Measurements from ENCODE around the gene TMEM204. TPM values are rescaled to one million over a fixed set of nuclear protein-coding genes. Genes with fewer than 3 reads are reported as not detected.

The TMEM204 gene
- total and polyA plus RNA-seq, 8 donors = 2.4 to 9.8 (median 5.0) TPM

DNA sequence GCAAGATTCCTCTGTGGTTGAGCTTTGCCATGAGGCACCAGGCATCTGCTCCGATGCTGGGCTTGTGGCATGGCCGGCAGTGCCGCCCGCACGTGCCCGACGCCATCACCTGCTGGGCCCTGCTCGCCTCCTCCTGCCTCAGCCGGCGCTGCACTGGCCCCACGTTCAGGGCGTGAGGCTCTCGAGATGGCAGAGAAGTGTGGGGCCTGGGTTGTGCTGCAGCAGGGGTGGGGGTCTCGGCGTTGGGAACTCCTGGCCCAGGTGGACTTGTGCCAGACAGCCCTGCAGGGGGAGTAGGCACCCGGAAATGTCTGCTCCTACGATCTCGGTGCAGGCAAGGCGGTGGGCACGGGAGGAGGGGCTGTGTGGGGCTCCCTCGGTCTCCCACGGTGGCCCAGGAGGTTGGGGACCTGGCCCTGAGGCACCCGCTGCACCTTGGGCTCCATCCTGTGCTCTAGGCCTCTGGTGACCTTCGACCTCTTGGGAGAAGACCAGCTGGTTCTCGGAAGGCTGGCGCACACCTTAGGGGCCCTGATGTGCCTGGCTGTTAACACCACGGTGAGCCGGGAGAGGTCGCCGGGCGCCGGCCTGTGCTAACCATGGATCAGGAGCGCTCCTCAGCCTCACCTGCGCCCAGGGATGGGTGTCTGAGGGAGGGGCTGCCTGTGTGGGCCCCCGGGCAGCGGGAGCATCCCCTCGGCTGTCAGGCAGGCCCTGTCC lies 26.8 kb upstream of the TMEM204 start:
- no peaks in the 10 kb centered on the region for H3K4me1 ChIP-seq
- H3K27me3 ChIP-seq = no peaks in the 10 kb centered on the region
- no peak overlapping the region for H3K4me3 ChIP-seq
- TF ChIP-seq, protein P1, sequence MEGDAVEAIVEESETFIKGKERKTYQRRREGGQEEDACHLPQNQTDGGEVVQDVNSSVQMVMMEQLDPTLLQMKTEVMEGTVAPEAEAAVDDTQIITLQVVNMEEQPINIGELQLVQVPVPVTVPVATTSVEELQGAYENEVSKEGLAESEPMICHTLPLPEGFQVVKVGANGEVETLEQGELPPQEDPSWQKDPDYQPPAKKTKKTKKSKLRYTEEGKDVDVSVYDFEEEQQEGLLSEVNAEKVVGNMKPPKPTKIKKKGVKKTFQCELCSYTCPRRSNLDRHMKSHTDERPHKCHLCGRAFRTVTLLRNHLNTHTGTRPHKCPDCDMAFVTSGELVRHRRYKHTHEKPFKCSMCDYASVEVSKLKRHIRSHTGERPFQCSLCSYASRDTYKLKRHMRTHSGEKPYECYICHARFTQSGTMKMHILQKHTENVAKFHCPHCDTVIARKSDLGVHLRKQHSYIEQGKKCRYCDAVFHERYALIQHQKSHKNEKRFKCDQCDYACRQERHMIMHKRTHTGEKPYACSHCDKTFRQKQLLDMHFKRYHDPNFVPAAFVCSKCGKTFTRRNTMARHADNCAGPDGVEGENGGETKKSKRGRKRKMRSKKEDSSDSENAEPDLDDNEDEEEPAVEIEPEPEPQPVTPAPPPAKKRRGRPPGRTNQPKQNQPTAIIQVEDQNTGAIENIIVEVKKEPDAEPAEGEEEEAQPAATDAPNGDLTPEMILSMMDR (IDR thresholded peaks at IDR 0.05) = no peak
- FAIRE-seq (no peak), ATAC-seq (peak in 2 of 4 donors; percentile 42 to 49), DNase-seq (peak in 1 of 6 donors; percentile 10)
- intact Hi-C loops (cut with DNase I) = no loop called here
- no peaks in the 10 kb centered on the region for H3K9me3 ChIP-seq
- 78% methylated on average over 34 to 37 of the region's 37 CpGs for WGBS, 2 donors
- H3K36me3 ChIP-seq = peaks cover 2 to 23% (median 12%) of the 10 kb centered on the region in 3 donors
- H3K27ac ChIP-seq = no peak overlapping the region

DNA sequence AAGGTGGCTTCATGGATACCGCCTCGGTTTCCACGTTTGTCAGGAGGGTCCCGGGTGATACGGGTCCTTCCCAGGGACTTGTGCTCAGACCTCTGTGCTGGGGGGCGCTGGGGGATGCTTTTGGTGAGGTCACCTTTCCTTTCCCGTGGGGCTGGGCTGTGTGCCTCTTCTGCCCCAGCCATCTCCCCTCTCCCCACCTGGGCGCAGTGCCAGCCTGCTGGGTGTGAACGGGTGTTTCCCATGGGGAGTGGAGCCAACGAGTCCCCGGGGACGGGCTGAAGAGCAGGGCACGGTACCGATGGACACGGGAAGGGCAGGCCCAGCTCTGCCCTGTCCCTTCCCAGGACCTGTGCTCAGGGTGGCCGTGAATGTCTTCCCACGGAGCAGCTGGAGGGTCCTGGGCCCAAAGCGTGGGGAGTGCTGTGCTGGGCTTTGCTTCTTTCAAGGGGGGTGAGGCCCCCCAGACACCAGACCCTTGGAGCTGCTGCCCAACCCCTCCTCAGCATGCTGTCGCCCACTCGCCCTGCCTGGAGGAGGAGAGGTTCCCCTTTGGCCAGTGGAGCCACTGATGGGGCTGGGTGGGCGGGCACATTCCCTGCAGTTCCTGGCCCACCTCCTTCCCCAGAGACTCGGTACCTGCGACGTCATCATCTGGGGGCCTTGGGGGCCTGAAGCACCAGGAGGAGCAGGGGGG lies 24.8 kb upstream of the TMEM204 start:
- no peak for FAIRE-seq
- TF ChIP-seq, protein P1 (IDR thresholded peaks at IDR 0.05) = no peak
- WGBS, 2 donors = 83 to 87% methylated on average over 24 of the region's 24 CpGs
- H3K27me3 ChIP-seq = no peaks in the 10 kb centered on the region
- intact Hi-C loops (cut with DNase I) = no loop called here
- no peak for ATAC-seq
- peaks cover 0 to 6% (median 0%) of the 10 kb centered on the region in 3 donors for H3K36me3 ChIP-seq
- no peaks in the 10 kb centered on the region for H3K9me3 ChIP-seq
- DNase-seq = peak in 2 of 6 donors; percentile 55 to 77
- no peak overlapping the region for H3K4me3 ChIP-seq
- no peak overlapping the region for H3K27ac ChIP-seq
- H3K4me1 ChIP-seq = no peaks in the 10 kb centered on the region

DNA sequence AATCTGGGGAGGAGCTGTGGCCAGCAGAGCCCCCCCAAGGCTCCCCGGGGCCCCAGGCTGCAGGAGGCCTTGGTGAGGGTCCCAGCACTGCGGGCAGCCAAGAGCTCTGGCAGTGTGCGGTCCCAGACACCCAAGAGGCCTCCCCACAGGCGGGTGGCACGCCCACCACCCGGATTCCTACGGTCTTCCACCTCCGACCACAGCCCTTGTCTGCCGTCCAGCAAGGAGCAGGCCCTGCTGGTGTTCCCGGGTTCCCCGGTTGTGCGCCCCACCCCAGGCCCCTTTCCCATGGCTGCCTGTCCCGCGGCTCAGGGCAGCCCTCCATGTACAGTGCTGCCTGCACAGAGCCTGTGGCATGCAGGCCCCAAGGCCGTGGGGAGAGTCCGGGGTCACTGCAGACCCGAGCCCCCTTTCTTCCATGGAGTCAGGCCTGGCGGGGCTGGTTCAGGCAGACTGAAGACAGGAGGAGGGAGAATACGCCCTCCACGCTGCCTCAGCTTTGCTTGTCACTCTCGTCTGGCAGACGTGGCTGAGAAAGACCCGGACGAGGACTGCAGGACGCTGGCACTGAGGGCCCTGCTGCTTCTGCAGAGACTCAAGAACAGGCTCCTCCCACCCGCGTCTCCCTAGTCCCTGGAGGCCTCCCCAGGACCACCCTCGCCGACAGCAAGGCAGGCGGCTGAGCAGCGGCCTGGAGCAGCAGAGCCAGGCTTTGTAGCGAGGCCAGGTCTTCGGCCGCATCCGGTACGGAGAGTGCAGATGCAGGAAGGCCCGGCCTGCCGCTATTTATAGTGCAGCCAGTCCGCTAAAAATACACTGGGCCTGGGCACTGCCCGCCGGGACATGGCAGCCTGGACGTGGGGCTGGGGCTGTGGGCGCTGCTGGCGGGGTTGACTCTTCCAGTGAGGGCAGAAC lies 23.9 kb upstream of the TMEM204 start:
- Histone ChIP-seq H3K4me1 (no peaks in the 10 kb centered on the region), H3K27ac (no peak overlapping the region), H3K27me3 (no peaks in the 10 kb centered on the region), H3K9me3 (no peaks in the 10 kb centered on the region), H3K36me3 (peaks cover 0 to 6% (median 0%) of the 10 kb centered on the region in 3 donors), H3K4me3 (no peak overlapping the region)
- no peak for FAIRE-seq
- peak in 2 of 6 donors; percentile 40 to 71 for DNase-seq
- ATAC-seq = no peak
- 85 to 87% methylated on average over 43 to 44 of the region's 44 CpGs for WGBS, 2 donors
- intact Hi-C loops (cut with DNase I) = no loop called here
- TF ChIP-seq, protein P1 (IDR thresholded peaks at IDR 0.05) = no peak

DNA sequence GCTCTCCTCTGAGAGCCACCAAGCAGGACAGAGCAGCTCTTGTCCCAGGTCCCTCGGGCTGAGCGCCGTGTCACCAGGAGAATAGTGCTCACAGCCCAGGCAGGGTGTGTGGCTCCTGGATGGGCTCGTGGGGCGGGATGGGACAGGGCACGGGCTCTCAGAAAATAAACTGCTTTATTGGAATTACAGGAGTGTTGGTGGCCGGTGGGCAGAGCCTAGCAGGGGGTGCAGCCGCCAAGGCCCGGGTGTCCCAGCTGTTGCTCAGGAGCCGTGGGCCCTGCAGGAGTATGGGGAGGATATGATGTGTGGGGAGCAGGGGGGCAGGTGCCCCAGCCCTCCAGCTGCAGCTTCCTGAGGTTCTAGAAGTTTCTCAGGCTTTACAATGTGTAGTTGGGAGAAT lies 23.2 kb upstream of the TMEM204 start:
- intact Hi-C loops (cut with DNase I) = no loop called here
- Histone ChIP-seq H3K4me3 (no peak overlapping the region), H3K27ac (no peak overlapping the region), H3K9me3 (no peaks in the 10 kb centered on the region), H3K36me3 (peaks cover 0 to 6% (median 0%) of the 10 kb centered on the region in 3 donors), H3K4me1 (no peaks in the 10 kb centered on the region), H3K27me3 (no peaks in the 10 kb centered on the region)
- FAIRE-seq (no peak), DNase-seq (peak in 1 of 6 donors; percentile 46), ATAC-seq (no peak)
- WGBS, 2 donors = 88 to 92% methylated on average over 7 to 10 of the region's 10 CpGs
- TF ChIP-seq, protein P1 (IDR thresholded peaks at IDR 0.05) = no peak

Data from pancreas (tissue), 10 donors.